Stimulated activated CD8-positive, alpha-beta memory T cell treated with anti-CD3 and anti-CD28 coated beads, Interleukin-4, amount 100 ng/mL, for 24 hours (primary cell): ENCODE measurements around the gene KDM3B.

Experiments
- DNase-seq: peaks from one replicate; pipeline ENCODE4 v3.0.0-alpha.2; 2020; ENCODE audit warnings: low read depth

KDM3B gene

GRCh38 chr5:138453590-138453989, 101.1 kb downstream of the KDM3B start:
- DNase-seq, result no peak

- DNase-seq, result no peak
These were observed 101.6 kb downstream of the KDM3B start for GRCh38 chr5:138454121-138454520.

GRCh38 chr5:138455232-138455930, 102.9 kb downstream of the KDM3B start:
- DNase-seq, result no peak

GRCh38 chr5:138457531-138458275, 105.2 kb downstream of the KDM3B start:
- no peak for DNase-seq

- DNase-seq, result no peak
These were observed 105.9 kb downstream of the KDM3B start for GRCh38 chr5:138458384-138458783.

- DNase-seq, result no peak
These were observed 106.4 kb downstream of the KDM3B start for GRCh38 chr5:138458856-138459255.

GRCh38 chr5:138459311-138459933, 106.9 kb downstream of the KDM3B start:
- DNase-seq, result peak; percentile 80

GRCh38 chr5:138460032-138460693, 107.7 kb downstream of the KDM3B start:
- no peak for DNase-seq

GRCh38 chr5:138461343-138462125, 109.0 kb downstream of the KDM3B start:
- DNase-seq, result no peak

- DNase-seq, result no peak
These were observed 111.0 kb downstream of the KDM3B start for GRCh38 chr5:138463419-138464007.

- peak; percentile 90 for DNase-seq
These were observed 111.5 kb downstream of the KDM3B start for GRCh38 chr5:138464008-138464387.

- peak; percentile 89 for DNase-seq
These were observed 112.1 kb downstream of the KDM3B start for GRCh38 chr5:138464388-138465260.

GRCh38 chr5:138465261-138466124, 113.0 kb downstream of the KDM3B start, which contains the start of gene EGR1:
Gene EGR1 (plus strand): TSS chr5:138465479. CDS start chr5:138465762, 283 bp downstream.
- DNase-seq, result peak; percentile 90

GRCh38 chr5:138466125-138466899, 113.8 kb downstream of the KDM3B start:
- DNase-seq, result no peak

GRCh38 chr5:138466900-138467710, 114.6 kb downstream of the KDM3B start:
- DNase-seq, result no peak

- no peak for DNase-seq
These were observed 115.2 kb downstream of the KDM3B start for GRCh38 chr5:138467711-138468132.

GRCh38 chr5:138468133-138468965, 115.9 kb downstream of the KDM3B start:
- DNase-seq, result no peak
